ENCODE measurements around the gene GADD45B. TPM values are rescaled to one million over a fixed set of nuclear protein-coding genes. Genes with fewer than 3 reads are reported as not detected.
A peak's percentile ranks its signal among the peaks of the same experiment; 100 is the strongest.
"Not testable (repeated sequence)": the region's sequence is repeated elsewhere in the genome, so short reads cannot be mapped to it uniquely, and the experiment has no call there.

GADD45B gene
- total RNA-seq, 4 donors from 2014 or later, result 230 to 440 (median 337) TPM

DNA sequence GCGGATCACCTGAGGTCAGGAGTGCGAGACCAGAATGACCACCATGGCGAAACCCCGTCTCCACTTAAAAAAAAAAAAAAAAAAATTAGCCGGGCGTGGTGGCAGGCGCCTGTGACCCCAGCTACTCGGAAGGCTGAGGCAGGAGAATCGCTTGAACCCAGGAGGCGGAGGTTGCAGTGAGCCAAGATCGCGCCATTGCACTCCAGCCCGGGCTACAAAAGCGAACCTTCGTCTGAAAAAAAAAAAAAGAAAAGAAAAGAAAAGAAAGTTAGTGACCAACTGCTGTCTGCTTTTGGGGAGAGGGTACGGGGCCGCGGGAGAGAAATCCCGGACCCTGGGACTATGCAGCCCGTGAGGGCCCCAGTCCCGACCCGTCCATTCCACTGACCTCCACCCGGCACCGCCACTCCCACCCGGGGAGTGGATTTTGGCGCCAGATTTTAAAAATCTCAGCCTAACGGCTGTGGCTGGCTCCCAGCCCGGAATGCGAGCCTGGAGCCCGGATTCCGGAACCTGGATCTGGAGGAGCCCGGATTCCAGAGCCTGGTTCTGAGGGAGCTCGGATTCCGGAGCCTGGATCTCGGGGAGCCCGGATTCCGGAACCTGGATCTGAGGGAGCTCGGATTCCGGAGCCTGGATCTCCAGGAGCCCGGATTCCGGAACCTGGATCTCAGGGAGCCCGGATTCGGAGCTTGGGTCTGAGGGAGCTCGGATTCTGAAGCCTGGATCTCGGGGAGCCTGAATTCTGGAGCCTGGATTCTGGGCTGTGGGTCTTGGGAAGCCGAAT is 13.1 kb upstream of the GADD45B start:
- Histone ChIP-seq H3K4me3 (peak overlapping the region; percentile 27 to 56 (median 42)), H3K27ac (peak overlapping the region in 2 of 4 donors; percentile 58 to 61), H3K36me3 (no peaks in the 10 kb centered on the region), H3K27me3 (no peaks in the 10 kb centered on the region), H3K4me1 (peaks cover 4 to 17% (median 12%) of the 10 kb centered on the region in 4 donors), H3K9me3 (no peaks in the 10 kb centered on the region)
- TF ChIP-seq, protein P1, sequence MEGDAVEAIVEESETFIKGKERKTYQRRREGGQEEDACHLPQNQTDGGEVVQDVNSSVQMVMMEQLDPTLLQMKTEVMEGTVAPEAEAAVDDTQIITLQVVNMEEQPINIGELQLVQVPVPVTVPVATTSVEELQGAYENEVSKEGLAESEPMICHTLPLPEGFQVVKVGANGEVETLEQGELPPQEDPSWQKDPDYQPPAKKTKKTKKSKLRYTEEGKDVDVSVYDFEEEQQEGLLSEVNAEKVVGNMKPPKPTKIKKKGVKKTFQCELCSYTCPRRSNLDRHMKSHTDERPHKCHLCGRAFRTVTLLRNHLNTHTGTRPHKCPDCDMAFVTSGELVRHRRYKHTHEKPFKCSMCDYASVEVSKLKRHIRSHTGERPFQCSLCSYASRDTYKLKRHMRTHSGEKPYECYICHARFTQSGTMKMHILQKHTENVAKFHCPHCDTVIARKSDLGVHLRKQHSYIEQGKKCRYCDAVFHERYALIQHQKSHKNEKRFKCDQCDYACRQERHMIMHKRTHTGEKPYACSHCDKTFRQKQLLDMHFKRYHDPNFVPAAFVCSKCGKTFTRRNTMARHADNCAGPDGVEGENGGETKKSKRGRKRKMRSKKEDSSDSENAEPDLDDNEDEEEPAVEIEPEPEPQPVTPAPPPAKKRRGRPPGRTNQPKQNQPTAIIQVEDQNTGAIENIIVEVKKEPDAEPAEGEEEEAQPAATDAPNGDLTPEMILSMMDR (IDR thresholded peaks at IDR 0.05), result peak in 2 of 5 experiments; percentile 56 to 58
- TF ChIP-seq POLR2A (IDR thresholded peaks at IDR 0.05), result peak in 1 of 2 donors; percentile 85
- peak; percentile 58 to 76 for TF ChIP-seq EP300 (IDR thresholded peaks at IDR 0.05)
- DNase-seq (ENCODE audit: low spot score in 2 of 2), result peak; percentile 66 to 75
- WGBS, 2 donors, result 5 to 6% methylated on average over 30 to 41 of the region's 46 CpGs

DNA sequence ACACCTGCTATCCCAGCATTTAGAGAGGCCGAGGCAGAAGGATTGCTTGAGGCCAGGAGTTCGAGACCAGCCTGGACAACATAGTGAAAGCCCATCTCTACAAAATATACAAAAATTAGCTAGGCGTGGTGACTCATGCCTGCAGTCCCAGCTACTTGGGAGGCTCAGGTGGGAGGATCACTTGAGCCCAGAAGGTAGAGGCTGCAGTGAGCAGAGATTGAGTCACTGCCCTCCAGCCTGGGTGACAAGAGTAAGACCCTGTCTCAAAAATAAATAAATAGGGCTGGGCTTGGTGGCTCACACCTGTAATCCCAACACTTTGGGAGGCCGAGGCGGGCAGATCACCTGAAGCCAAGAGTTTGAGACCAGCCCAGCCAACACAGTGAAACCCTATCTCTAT is 12.2 kb upstream of the GADD45B start:
- H3K27me3 ChIP-seq; DNase-seq (ENCODE audit: low spot score in 2 of 2); H3K9me3 ChIP-seq; H3K4me3 ChIP-seq; H3K36me3 ChIP-seq: not testable (repeated sequence)
- Histone ChIP-seq H3K4me1 (peaks cover 4 to 17% (median 12%) of the 10 kb centered on the region in 4 donors), H3K27ac (peak overlapping the region in 1 of 4 donors; percentile 61)
- whole genome bisulfite sequencing, 2 donors, result 98% methylated on average over 5 of the region's 5 CpGs

GRCh38 chr19:2464389-2464788 is 11.5 kb upstream of the GADD45B start:
- Histone ChIP-seq H3K27me3 (no peaks in the 10 kb centered on the region), H3K27ac (no peak overlapping the region), H3K9me3 (no peaks in the 10 kb centered on the region), H3K36me3 (no peaks in the 10 kb centered on the region), H3K4me3 (no peak overlapping the region), H3K4me1 (peaks cover 4 to 17% (median 12%) of the 10 kb centered on the region in 4 donors)
- TF ChIP-seq, protein P1 (IDR thresholded peaks at IDR 0.05), result no peak
- TF ChIP-seq EP300 (IDR thresholded peaks at IDR 0.05) (no peak), POLR2A (IDR thresholded peaks at IDR 0.05) (no peak)
- no peak for DNase-seq (ENCODE audit: low spot score in 2 of 2)
- WGBS, 2 donors, result 70 to 75% methylated on average over 5 of the region's 5 CpGs

DNA sequence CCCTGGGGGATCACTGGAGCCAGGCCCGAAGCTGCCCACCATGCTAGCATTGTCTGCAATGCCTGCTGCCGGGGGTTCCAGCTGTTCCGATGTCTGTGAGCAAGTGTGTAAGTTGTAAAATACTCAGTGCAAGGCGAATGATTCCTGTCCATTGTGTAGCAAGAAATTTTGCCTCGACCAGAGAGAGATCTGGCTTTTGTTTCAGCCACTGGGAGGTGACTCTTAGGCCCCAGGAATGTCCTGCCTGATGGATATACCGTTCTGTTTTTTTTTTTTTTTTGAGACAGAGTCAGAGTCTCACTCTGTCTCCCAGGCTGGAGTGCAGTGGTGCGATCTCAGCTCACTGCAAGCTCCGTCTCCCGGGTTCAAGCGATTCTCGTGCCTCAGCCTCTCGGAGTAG is 7.3 kb upstream of the GADD45B start:
- TF ChIP-seq EP300 (IDR thresholded peaks at IDR 0.05) (no peak), POLR2A (IDR thresholded peaks at IDR 0.05) (no peak)
- TF ChIP-seq, protein P1 (IDR thresholded peaks at IDR 0.05), result no peak
- Histone ChIP-seq H3K4me3 (no peak overlapping the region), H3K27me3 (no peaks in the 10 kb centered on the region), H3K27ac (no peak overlapping the region), H3K4me1 (no peaks in the 10 kb centered on the region), H3K9me3 (no peaks in the 10 kb centered on the region), H3K36me3 (no peaks in the 10 kb centered on the region)
- WGBS, 2 donors, result 67 to 69% methylated on average over 12 of the region's 12 CpGs
- no peak for DNase-seq (ENCODE audit: low spot score in 2 of 2)

- Histone ChIP-seq H3K27ac (no peak overlapping the region), H3K9me3 (no peaks in the 10 kb centered on the region), H3K4me1 (peaks cover 0 to 2% (median under 1%) of the 10 kb centered on the region in 4 donors), H3K27me3 (no peaks in the 10 kb centered on the region), H3K4me3 (no peak overlapping the region), H3K36me3 (no peaks in the 10 kb centered on the region)
- WGBS, 2 donors, result 45 to 50% methylated on average over 23 of the region's 23 CpGs
- DNase-seq (ENCODE audit: low spot score in 2 of 2), result no peak
- TF ChIP-seq POLR2A (IDR thresholded peaks at IDR 0.05), result no peak
- TF ChIP-seq EP300 (IDR thresholded peaks at IDR 0.05), result no peak
- TF ChIP-seq, protein P1 (IDR thresholded peaks at IDR 0.05), result no peak
Observed at GRCh38 chr19:2469102-2469914, 6.6 kb upstream of the GADD45B start.

GRCh38 chr19:2469915-2470200 is 6.1 kb upstream of the GADD45B start:
- H3K4me1 ChIP-seq; H3K27me3 ChIP-seq; H3K36me3 ChIP-seq; H3K4me3 ChIP-seq; DNase-seq (ENCODE audit: low spot score in 2 of 2); H3K27ac ChIP-seq; H3K9me3 ChIP-seq: not testable (repeated sequence)
- 82 to 84% methylated on average over 8 of the region's 8 CpGs for WGBS, 2 donors

Measured in tibial nerve (tissue), 4 donors.